ENCODE results near the gene PTPRN2. TPM values are rescaled to one million over a fixed set of nuclear protein-coding genes. Genes with fewer than 3 reads are reported as not detected.

PTPRN2 gene
- total and polyA plus RNA-seq, 8 donors = 4.9 to 136 (median 46.8) TPM

GRCh38 chr7:157881048-157881771 is 706.4 kb downstream of the PTPRN2 start:
- Histone ChIP-seq H3K27ac (no peak overlapping the region), H3K36me3 (peaks cover 0 to 7% (median 0%) of the 10 kb centered on the region in 4 donors), H3K9me3 (peaks cover 0 to 16% (median 5%) of the 10 kb centered on the region in 4 donors), H3K27me3 (peaks cover 0 to 7% (median 0%) of the 10 kb centered on the region in 3 donors), H3K4me1 (no peaks in the 10 kb centered on the region), H3K4me3 (no peak overlapping the region)
- WGBS, 5 donors = 73 to 87% (median 84%) methylated on average over 8 of the region's 8 CpGs
- DNase-seq = no peak
- TF ChIP-seq POLR2A (IDR thresholded peaks at IDR 0.05) (no peak), CTCF (IDR thresholded peaks at IDR 0.05) (no peak), POLR2AphosphoS5 (IDR thresholded peaks at IDR 0.05) (no peak), EP300 (IDR thresholded peaks at IDR 0.05) (no peak)
- intact Hi-C loops (cut with DNase I; ENCODE audit: low total_unique reads) = no loop called here

- 86 to 94% (median 93%) methylated on average over 10 of the region's 10 CpGs for WGBS, 5 donors
- H3K4me1 ChIP-seq = peaks cover 12 to 15% (median 12%) of the 10 kb centered on the region in 4 donors
- H3K9me3 ChIP-seq = peaks cover 0 to 11% (median under 1%) of the 10 kb centered on the region in 4 donors
- H3K4me3 ChIP-seq = no peak overlapping the region
- intact Hi-C loops (cut with DNase I; ENCODE audit: low total_unique reads) = no loop called here
- H3K27me3 ChIP-seq = peaks cover 0 to 24% (median 3%) of the 10 kb centered on the region in 3 donors
- no peak overlapping the region for H3K27ac ChIP-seq
- DNase-seq = no peak
- H3K36me3 ChIP-seq = no peaks in the 10 kb centered on the region
- TF ChIP-seq CTCF (IDR thresholded peaks at IDR 0.05) = no peak
- TF ChIP-seq POLR2A (IDR thresholded peaks at IDR 0.05) = no peak
- TF ChIP-seq POLR2AphosphoS5 (IDR thresholded peaks at IDR 0.05) = no peak
- no peak for TF ChIP-seq EP300 (IDR thresholded peaks at IDR 0.05)
Measured at GRCh38 chr7:157879391-157879790, 708.2 kb downstream of the PTPRN2 start.

GRCh38 chr7:157877298-157878090 is 710.1 kb downstream of the PTPRN2 start:
- peaks cover 0 to 42% (median 3%) of the 10 kb centered on the region in 3 donors for H3K27me3 ChIP-seq
- no peaks in the 10 kb centered on the region for H3K9me3 ChIP-seq
- no peak overlapping the region for H3K27ac ChIP-seq
- TF ChIP-seq EP300 (IDR thresholded peaks at IDR 0.05) (no peak), CTCF (IDR thresholded peaks at IDR 0.05) (no peak), POLR2AphosphoS5 (IDR thresholded peaks at IDR 0.05) (no peak), POLR2A (IDR thresholded peaks at IDR 0.05) (no peak)
- H3K36me3 ChIP-seq = no peaks in the 10 kb centered on the region
- H3K4me3 ChIP-seq = no peak overlapping the region
- peaks cover 12 to 15% (median 12%) of the 10 kb centered on the region in 4 donors for H3K4me1 ChIP-seq
- no peak for DNase-seq
- WGBS, 5 donors = 75 to 84% (median 78%) methylated on average over 29 to 31 of the region's 31 CpGs
- intact Hi-C loops (cut with DNase I; ENCODE audit: low total_unique reads) = no loop called here

GRCh38 chr7:157876469-157877285 is 710.9 kb downstream of the PTPRN2 start:
- 78 to 87% (median 79%) methylated on average over 23 to 36 of the region's 36 CpGs for WGBS, 5 donors
- intact Hi-C loops (cut with DNase I; ENCODE audit: low total_unique reads) = no loop called here
- Histone ChIP-seq H3K27ac (no peak overlapping the region), H3K27me3 (peaks cover 0 to 43% (median 3%) of the 10 kb centered on the region in 3 donors), H3K36me3 (no peaks in the 10 kb centered on the region), H3K4me3 (no peak overlapping the region), H3K9me3 (no peaks in the 10 kb centered on the region), H3K4me1 (peaks cover 12 to 15% (median 12%) of the 10 kb centered on the region in 4 donors)
- TF ChIP-seq CTCF (IDR thresholded peaks at IDR 0.05) (no peak), POLR2A (IDR thresholded peaks at IDR 0.05) (no peak), POLR2AphosphoS5 (IDR thresholded peaks at IDR 0.05) (no peak), EP300 (IDR thresholded peaks at IDR 0.05) (no peak)
- no peak for DNase-seq
